ENCODE measurements around the gene SAT2.
A peak's percentile ranks its signal among the peaks of the same experiment; 100 is the strongest.

Gene SAT2

GRCh38 chr17:7676533-7676932, 48.9 kb upstream of the SAT2 start (continued):
- TF ChIP-seq ZBTB49 (tag by site-specific recombination; IDR thresholded peaks at IDR 0.05; ENCODE audit: low read depth) (no peak), ZNF37A (tag by site-specific recombination; IDR thresholded peaks at IDR 0.05) (no peak), RBAK (tag by site-specific recombination; IDR thresholded peaks at IDR 0.05) (no peak), ZSCAN4 (tag by site-specific recombination; IDR thresholded peaks at IDR 0.05) (no peak)

GRCh38 chr17:7674934-7675333, 47.3 kb upstream of the SAT2 start:
- H3K27ac ChIP-seq (ENCODE audit: extremely low read depth, low read depth, low read length): no peak overlapping the region
- H3K4me1 ChIP-seq (ENCODE audit: control insufficient read depth, insufficient read depth, low read length): no peaks in the 10 kb centered on the region
- POLR2A ChIA-PET: interaction anchor here (0.7 to 4.9 kb wide), 4 partner anchors 11 to 498 kb away, joined by 3 to 38 read pairs (median 4); partner anchors contain the start of genes TP53 and WRAP53
- no peak for TF ChIP-seq ZNF768 (tag by site-specific recombination; IDR thresholded peaks at IDR 0.05)
- no peak for TF ChIP-seq ZNF239 (tag by site-specific recombination; IDR thresholded peaks at IDR 0.05)
- no peak for TF ChIP-seq ZBTB1 (tag by site-specific recombination; IDR thresholded peaks at IDR 0.05)
- TF ChIP-seq ZNF624 (tag by site-specific recombination; IDR thresholded peaks at IDR 0.05): no peak
- no peak for TF ChIP-seq ZNF140 (tag by site-specific recombination; IDR thresholded peaks at IDR 0.05)
- TF ChIP-seq BCL11B (tag by site-specific recombination; IDR thresholded peaks at IDR 0.05; ENCODE audit: low read depth): no peak
- no peak for TF ChIP-seq ZSCAN16 (tag by site-specific recombination; IDR thresholded peaks at IDR 0.05)
- no peak for TF ChIP-seq ZNF416 (tag by site-specific recombination; IDR thresholded peaks at IDR 0.05)
- no peak for TF ChIP-seq ZNF677 (tag by site-specific recombination; IDR thresholded peaks at IDR 0.05)
- no peak for TF ChIP-seq ZFP37 (tag by site-specific recombination; IDR thresholded peaks at IDR 0.05)
- TF ChIP-seq ZNF10 (tag by site-specific recombination; IDR thresholded peaks at IDR 0.05): no peak
- H3K9me3 ChIP-seq (ENCODE audit: control insufficient read depth, insufficient read depth, low read depth, low read length): no peaks in the 10 kb centered on the region
- CTCF ChIA-PET: interaction anchor here (0.7 to 5.6 kb wide), 4 partner anchors 13 to 147 kb away, joined by 3 to 50 read pairs (median 7); partner anchors contain the start of gene TP53
- H3K4me3 ChIP-seq (ENCODE audit: low read depth, low read length): no peak overlapping the region
- H3K36me3 ChIP-seq (ENCODE audit: control insufficient read depth in 2 of 2, insufficient read depth in 1 of 2, low read length in 2 of 2): peaks cover 48 to 60% of the 10 kb centered on the region in 2 experiments

- Histone ChIP-seq H3K4me3 (ENCODE audit: low read depth, low read length) (no peak overlapping the region), H3K4me1 (ENCODE audit: control insufficient read depth, insufficient read depth, low read length) (no peaks in the 10 kb centered on the region), H3K27ac (ENCODE audit: extremely low read depth, low read depth, low read length) (no peak overlapping the region), H3K36me3 (ENCODE audit: control insufficient read depth in 2 of 2, insufficient read depth in 1 of 2, low read length in 2 of 2) (peaks cover 53 to 77% of the 10 kb centered on the region in 2 experiments), H3K9me3 (ENCODE audit: control insufficient read depth, insufficient read depth, low read depth, low read length) (no peaks in the 10 kb centered on the region)
- ChIA-PET POLR2A (interaction anchor here (0.5 to 4.9 kb wide), 5 partner anchors 13 to 89 kb away, joined by 3 to 38 read pairs (median 4); partner anchors contain the start of genes ATP1B2, MPDU1, SOX15 and TP53), CTCF (interaction anchor here (0.6 to 5.6 kb wide), 20 partner anchors 8 to 814 kb away, joined by 3 to 55 read pairs (median 4); partner anchors contain the start of genes SAT2, TP53 and WRAP53)
- TF ChIP-seq ZNF366 (tag by site-specific recombination; conservative IDR thresholded peaks at IDR 0.05) (no peak), EGR2 (tag by site-specific recombination; IDR thresholded peaks at IDR 0.05; ENCODE audit: low read depth) (no peak), ZNF2 (tag by site-specific recombination; IDR thresholded peaks at IDR 0.05) (no peak), ZNF544 (tag by site-specific recombination; IDR thresholded peaks at IDR 0.05) (no peak), OSR2 (tag by site-specific recombination; IDR thresholded peaks at IDR 0.05) (no peak), ZNF548 (tag by site-specific recombination; IDR thresholded peaks at IDR 0.05) (no peak), HOXA7 (CRISPR knock-in tag; IDR thresholded peaks at IDR 0.05; ENCODE audit: borderline replicate concordance) (no peak), ZNF335 (tag by site-specific recombination; conservative IDR thresholded peaks at IDR 0.05) (no peak), RBAK (tag by site-specific recombination; IDR thresholded peaks at IDR 0.05) (no peak), KLF7 (tag by site-specific recombination; IDR thresholded peaks at IDR 0.05; ENCODE audit: borderline replicate concordance) (no peak), CTCF (tag by site-specific recombination; IDR thresholded peaks at IDR 0.05) (0 out of 2 replicates have a peak, but pooled peaks have one; percentile 7), ZNF174 (tag by site-specific recombination; IDR thresholded peaks at IDR 0.05) (no peak), SETDB1 (IDR thresholded peaks at IDR 0.05; ENCODE audit: insufficient read length, low read length) (peak; percentile 36), YY2 (tag by site-specific recombination; IDR thresholded peaks at IDR 0.05) (no peak), ZNF248 (tag by site-specific recombination; IDR thresholded peaks at IDR 0.05) (no peak), ZNF16 (tag by site-specific recombination; IDR thresholded peaks at IDR 0.05; ENCODE audit: low read depth) (no peak), ZNF394 (tag by site-specific recombination; IDR thresholded peaks at IDR 0.05; ENCODE audit: borderline replicate concordance) (no peak)
These were observed 45.6 kb upstream of the SAT2 start for GRCh38 chr17:7673239-7673638.
